GM12878 (cell line): ENCODE results near the gene WNT5A.

Experiments
- SRF ChIP-seq, 2 experiments: IDR thresholded peaks; 2 replicates each; pipeline ENCODE4 v1.6.1; 2011; ENCODE audit warnings: low read depth in 2 of 2, low read length in 2 of 2, mild to moderate bottlenecking in 1 of 2, moderate library complexity in 1 of 2
- ZSCAN29 ChIP-seq: fragments of 450-650 bp; IDR thresholded peaks from 2 replicates; pipeline ENCODE4 v1.6.1; 2017; ENCODE audit warnings: mild to moderate bottlenecking, moderate library complexity

DNA sequence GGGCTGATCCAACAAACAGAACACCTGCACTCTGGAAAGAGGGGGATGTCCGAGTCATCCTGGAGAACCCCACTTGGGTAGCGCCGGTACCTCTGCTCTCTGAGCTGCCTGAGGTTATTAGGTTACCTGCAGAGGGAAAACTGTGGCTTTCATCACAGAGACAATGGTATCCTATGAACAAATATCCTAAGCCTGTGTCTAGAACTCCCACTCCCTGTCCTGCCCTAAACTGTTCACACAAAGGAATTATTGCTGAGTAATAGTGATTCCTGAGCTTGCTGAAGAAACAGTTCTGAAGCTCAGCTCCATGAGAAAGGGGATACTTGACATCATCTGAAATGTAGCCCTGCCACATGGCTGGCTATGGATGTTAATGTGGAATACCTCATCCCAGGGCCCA, 31.9 kb upstream of the WNT5A start:
- TF ChIP-seq ZSCAN29 (no peak), SRF (IDR thresholded peaks at IDR 0.05; ENCODE audit: low read depth in 2 of 2, low read length in 2 of 2) (no peak)
